ENCODE data around the gene TCP1.

Gene TCP1

GRCh38 chr6:159790956-159791598, 1.7 kb upstream of the TCP1 start:
- Histone ChIP-seq H3K9me3 (ENCODE audit: control insufficient read depth, insufficient read depth, low read depth, low read length) (no peaks in the 10 kb centered on the region), H3K27ac (ENCODE audit: extremely low read depth, low read depth, low read length) (peak overlapping the region; percentile 58; the same call in 1 of the 2 replicates), H3K36me3 (ENCODE audit: control insufficient read depth in 2 of 2, insufficient read depth in 1 of 2, low read length in 2 of 2) (peaks cover 33 to 69% of the 10 kb centered on the region in 2 experiments), H3K4me1 (ENCODE audit: control insufficient read depth, insufficient read depth, low read length) (peaks cover 8% of the 10 kb centered on the region), H3K4me3 (ENCODE audit: low read depth, low read length) (peak overlapping the region; percentile 92)
- CTCF ChIA-PET: interaction anchor here (0.6 to 2.1 kb wide), 7 partner anchors 16 to 99 kb away, joined by 3 to 10 read pairs (median 4); no protein-coding TSS in a partner anchor
- no peak for TF ChIP-seq ZNF639 (tag by site-specific recombination; IDR thresholded peaks at IDR 0.05)
- no peak for TF ChIP-seq ZNF660 (tag by site-specific recombination; IDR thresholded peaks at IDR 0.05)
- TF ChIP-seq ZNF704 (tag by site-specific recombination; IDR thresholded peaks at IDR 0.05): no peak
- TF ChIP-seq PRDM10 (tag by site-specific recombination; IDR thresholded peaks at IDR 0.05): no peak
- no peak for TF ChIP-seq SETDB1 (IDR thresholded peaks at IDR 0.05; ENCODE audit: insufficient read length, low read length)
- TF ChIP-seq, protein P1, sequence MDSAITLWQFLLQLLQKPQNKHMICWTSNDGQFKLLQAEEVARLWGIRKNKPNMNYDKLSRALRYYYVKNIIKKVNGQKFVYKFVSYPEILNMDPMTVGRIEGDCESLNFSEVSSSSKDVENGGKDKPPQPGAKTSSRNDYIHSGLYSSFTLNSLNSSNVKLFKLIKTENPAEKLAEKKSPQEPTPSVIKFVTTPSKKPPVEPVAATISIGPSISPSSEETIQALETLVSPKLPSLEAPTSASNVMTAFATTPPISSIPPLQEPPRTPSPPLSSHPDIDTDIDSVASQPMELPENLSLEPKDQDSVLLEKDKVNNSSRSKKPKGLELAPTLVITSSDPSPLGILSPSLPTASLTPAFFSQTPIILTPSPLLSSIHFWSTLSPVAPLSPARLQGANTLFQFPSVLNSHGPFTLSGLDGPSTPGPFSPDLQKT (IDR thresholded peaks at IDR 0.05; ENCODE audit: borderline replicate concordance, low read depth, low read length): no peak
- TF ChIP-seq ZFP37 (tag by site-specific recombination; IDR thresholded peaks at IDR 0.05): no peak
- TF ChIP-seq ZNF426 (tag by site-specific recombination; IDR thresholded peaks at IDR 0.05): no peak
- TF ChIP-seq HOXD13 (CRISPR knock-in tag; IDR thresholded peaks at IDR 0.05; ENCODE audit: borderline replicate concordance): no peak
- no peak for TF ChIP-seq MYNN (tag by site-specific recombination; IDR thresholded peaks at IDR 0.05; ENCODE audit: borderline replicate concordance)
- no peak for TF ChIP-seq ZNF366 (tag by site-specific recombination; conservative IDR thresholded peaks at IDR 0.05)
- no peak for TF ChIP-seq ZXDB (tag by site-specific recombination; IDR thresholded peaks at IDR 0.05)
- TF ChIP-seq ZBTB10 (tag by site-specific recombination; IDR thresholded peaks at IDR 0.05): no peak
- POLR2A ChIA-PET: interaction anchor here (0.9 to 4.2 kb wide), 12 partner anchors 8 to 98 kb away, joined by 3 to 88 read pairs (median 7); partner anchors contain the start of genes ACAT2, PNLDC1, SOD2 and WTAP
